ENCODE data around the gene GRB14. TPM values are rescaled to one million over a fixed set of nuclear protein-coding genes. Genes with fewer than 3 reads are reported as not detected.

GRB14 gene
- polyA plus RNA-seq, 1 of the 3 experiments (the other 2 are of a cell fraction), result 3.9 TPM

DNA sequence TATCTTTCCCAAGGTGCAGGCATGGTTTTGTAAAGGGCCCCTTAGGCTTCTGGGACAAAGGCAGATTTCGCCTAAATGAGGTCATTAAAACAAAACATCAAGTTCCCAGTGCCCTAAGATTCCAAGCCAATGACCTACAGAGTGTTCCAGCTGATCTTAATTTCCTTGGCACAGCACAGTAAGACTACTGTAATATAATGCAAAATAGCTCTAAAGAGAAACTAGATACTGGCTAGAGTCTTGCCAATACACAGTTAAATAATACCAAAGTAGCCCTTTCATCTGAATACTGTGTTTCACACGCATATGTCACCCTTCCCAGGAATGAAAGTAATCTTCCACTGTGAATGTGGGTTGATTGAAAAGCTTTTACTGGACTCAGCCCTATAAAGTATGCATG is 14.7 kb downstream of the GRB14 start:
- Histone ChIP-seq H2AFZ (ENCODE audit: low read depth) (no peak overlapping the region), H3K4me1 (ENCODE audit: control insufficient read depth in 1 of 2, insufficient read depth in 2 of 2, low read depth in 1 of 2, low read length in 1 of 2) (peaks cover 0 to 8% of the 10 kb centered on the region in 2 experiments; a peak in 1 of 4 replicates), H4K20me1 (ENCODE audit: insufficient read depth) (no peaks in the 10 kb centered on the region), H3K79me2 (ENCODE audit: insufficient read depth) (peaks cover 40% of the 10 kb centered on the region), H3K4me3 (ENCODE audit: low read depth in 2 of 2, low read length in 1 of 2) (no peak overlapping the region), H3K9me3 (no peaks in the 10 kb centered on the region), H3F3A (replicated peaks; ENCODE audit: insufficient read depth) (peaks cover 8% of the 10 kb centered on the region), H3K9me2 (no peaks in the 10 kb centered on the region), H3K27ac (ENCODE audit: low read depth in 2 of 2, low read length in 1 of 2) (peak overlapping the region; percentile 16 to 62; a peak in 3 of 4 replicates), H3K9ac (peak overlapping the region; percentile 7; the same call in 1 of the 2 replicates), H3K4me2 (no peak overlapping the region), H3K36me3 (replicated peaks in 1 of 2; ENCODE audit: control insufficient read depth in 1 of 2, insufficient read depth in 2 of 2, low read length in 1 of 2) (no peaks in the 10 kb centered on the region), H3K27me3 (ENCODE audit: insufficient read depth) (no peaks in the 10 kb centered on the region)
- WGBS (ENCODE audit: low lambda C conversion rate), result 76% methylated on average over 2 of the region's 2 CpGs
- TF ChIP-seq PBX3 (IDR thresholded peaks at IDR 0.05) (no peak), RXRA (IDR thresholded peaks at IDR 0.05; ENCODE audit: borderline replicate concordance, low read depth) (no peak), RCOR1 (IDR thresholded peaks at IDR 0.05; ENCODE audit: low read length) (no peak), TCF12 (IDR thresholded peaks at IDR 0.05) (peak; percentile 50)
- TF ChIP-seq, protein P1, sequence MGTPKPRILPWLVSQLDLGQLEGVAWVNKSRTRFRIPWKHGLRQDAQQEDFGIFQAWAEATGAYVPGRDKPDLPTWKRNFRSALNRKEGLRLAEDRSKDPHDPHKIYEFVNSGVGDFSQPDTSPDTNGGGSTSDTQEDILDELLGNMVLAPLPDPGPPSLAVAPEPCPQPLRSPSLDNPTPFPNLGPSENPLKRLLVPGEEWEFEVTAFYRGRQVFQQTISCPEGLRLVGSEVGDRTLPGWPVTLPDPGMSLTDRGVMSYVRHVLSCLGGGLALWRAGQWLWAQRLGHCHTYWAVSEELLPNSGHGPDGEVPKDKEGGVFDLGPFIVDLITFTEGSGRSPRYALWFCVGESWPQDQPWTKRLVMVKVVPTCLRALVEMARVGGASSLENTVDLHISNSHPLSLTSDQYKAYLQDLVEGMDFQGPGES (IDR thresholded peaks at IDR 0.05; ENCODE audit: low read depth, low read length), result no peak
- TF ChIP-seq, protein P2, sequence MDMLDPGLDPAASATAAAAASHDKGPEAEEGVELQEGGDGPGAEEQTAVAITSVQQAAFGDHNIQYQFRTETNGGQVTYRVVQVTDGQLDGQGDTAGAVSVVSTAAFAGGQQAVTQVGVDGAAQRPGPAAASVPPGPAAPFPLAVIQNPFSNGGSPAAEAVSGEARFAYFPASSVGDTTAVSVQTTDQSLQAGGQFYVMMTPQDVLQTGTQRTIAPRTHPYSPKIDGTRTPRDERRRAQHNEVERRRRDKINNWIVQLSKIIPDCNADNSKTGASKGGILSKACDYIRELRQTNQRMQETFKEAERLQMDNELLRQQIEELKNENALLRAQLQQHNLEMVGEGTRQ (IDR thresholded peaks at IDR 0.05; ENCODE audit: borderline replicate concordance, low read depth, low read length), result no peak
- POLR2A ChIA-PET, result no interaction called here
- DNase-seq, result no peak
- CTCF ChIA-PET, result interaction anchor here (1.3 kb wide), 1 partner anchor 46 kb away, joined by 4 read pairs; no protein-coding TSS in a partner anchor

GRCh38 chr2:164605295-164605694 is 16.0 kb downstream of the GRB14 start:
- Histone ChIP-seq H3K79me2 (ENCODE audit: insufficient read depth) (peaks cover 38% of the 10 kb centered on the region), H3F3A (replicated peaks; ENCODE audit: insufficient read depth) (peaks cover 8% of the 10 kb centered on the region), H3K4me1 (ENCODE audit: control insufficient read depth in 1 of 2, insufficient read depth in 2 of 2, low read depth in 1 of 2, low read length in 1 of 2) (peaks cover 0 to 8% of the 10 kb centered on the region in 2 experiments; a peak in 1 of 4 replicates), H3K36me3 (replicated peaks in 1 of 2; ENCODE audit: control insufficient read depth in 1 of 2, insufficient read depth in 2 of 2, low read length in 1 of 2) (no peaks in the 10 kb centered on the region), H4K20me1 (ENCODE audit: insufficient read depth) (no peaks in the 10 kb centered on the region), H3K27ac (ENCODE audit: low read depth in 2 of 2, low read length in 1 of 2) (no peak overlapping the region), H3K9me2 (no peaks in the 10 kb centered on the region), H2AFZ (ENCODE audit: low read depth) (no peak overlapping the region), H3K9me3 (no peaks in the 10 kb centered on the region), H3K9ac (no peak overlapping the region), H3K4me3 (ENCODE audit: low read depth in 2 of 2, low read length in 1 of 2) (no peak overlapping the region), H3K4me2 (no peak overlapping the region), H3K27me3 (ENCODE audit: insufficient read depth) (no peaks in the 10 kb centered on the region)
- CTCF ChIA-PET, result no interaction called here
- no peak for DNase-seq
- WGBS (ENCODE audit: low lambda C conversion rate), result 92% methylated on average over 2 of the region's 2 CpGs
- POLR2A ChIA-PET, result no interaction called here
- no peak for TF ChIP-seq GATA2 (CRISPR knock-in tag; IDR thresholded peaks at IDR 0.05)
- TF ChIP-seq POLR2AphosphoS5 (IDR thresholded peaks at IDR 0.05; ENCODE audit: low read depth, low read length), result no peak
- TF ChIP-seq SIN3A (IDR thresholded peaks at IDR 0.05; ENCODE audit: borderline replicate concordance, low read depth, low read length), result no peak
- TF ChIP-seq, protein P1 (IDR thresholded peaks at IDR 0.05; ENCODE audit: low read depth, low read length), result no peak
- TF ChIP-seq NFIC (IDR thresholded peaks at IDR 0.05; ENCODE audit: borderline replicate concordance), result no peak
- no peak for TF ChIP-seq REST (IDR thresholded peaks at IDR 0.05; ENCODE audit: low read depth, low read length)
- TF ChIP-seq NRF1 (IDR thresholded peaks at IDR 0.05; ENCODE audit: low read depth, low read length), result no peak
- no peak for TF ChIP-seq FOSL2 (IDR thresholded peaks at IDR 0.05; ENCODE audit: borderline replicate concordance, low read depth)
- TF ChIP-seq GABPA (IDR thresholded peaks at IDR 0.05; ENCODE audit: low read depth), result no peak
- TF ChIP-seq FOXM1 (IDR thresholded peaks at IDR 0.05; ENCODE audit: low read depth), result no peak
- TF ChIP-seq CHD2 (IDR thresholded peaks at IDR 0.05; ENCODE audit: low read length, partially characterized antibody), result no peak
- TF ChIP-seq JUND (IDR thresholded peaks at IDR 0.05), result no peak
- TF ChIP-seq, protein P3, sequence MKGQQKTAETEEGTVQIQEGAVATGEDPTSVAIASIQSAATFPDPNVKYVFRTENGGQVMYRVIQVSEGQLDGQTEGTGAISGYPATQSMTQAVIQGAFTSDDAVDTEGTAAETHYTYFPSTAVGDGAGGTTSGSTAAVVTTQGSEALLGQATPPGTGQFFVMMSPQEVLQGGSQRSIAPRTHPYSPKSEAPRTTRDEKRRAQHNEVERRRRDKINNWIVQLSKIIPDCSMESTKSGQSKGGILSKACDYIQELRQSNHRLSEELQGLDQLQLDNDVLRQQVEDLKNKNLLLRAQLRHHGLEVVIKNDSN (IDR thresholded peaks at IDR 0.05; ENCODE audit: borderline replicate concordance, low read depth), result no peak
- no peak for TF ChIP-seq RAD21 (IDR thresholded peaks at IDR 0.05; ENCODE audit: low read length)
- TF ChIP-seq MXI1 (IDR thresholded peaks at IDR 0.05; ENCODE audit: low read depth, low read length), result no peak

Data from SK-N-SH (cell line).